Hepatocyte (in vitro differentiated cells): ENCODE data around the gene DGCR2. TPM values are rescaled to one million over a fixed set of nuclear protein-coding genes. Genes with fewer than 3 reads are reported as not detected.

Experiments used
- DNase-seq: peaks from one replicate; pipeline ENCODE4 v3.0.0-alpha.2; 2016; ENCODE audit warnings: low spot score
- H2AFZ ChIP-seq: fragments of 200-600 bp; sonication (generic); 2 replicates; pipeline ENCODE4 v1.6.0; 2016; ENCODE audit warnings: antibody characterized with exemption, mild to moderate bottlenecking
- H3K27ac ChIP-seq: fragments of 200-600 bp; sonication (generic); 2 replicates; pipeline ENCODE4 v1.5.1; 2016; ENCODE audit warnings: mild to moderate bottlenecking
- H3K27me3 ChIP-seq: fragments of 200-600 bp; sonication (generic); 2 replicates; pipeline ENCODE4 v1.6.1; 2016
- H3K36me3 ChIP-seq: fragments of 200-600 bp; sonication (generic); replicated peaks from 2 replicates; pipeline ENCODE4 v1.5.1; 2016; ENCODE audit warnings: low read depth; ENCODE audit not compliant: insufficient read depth
- H3K4me1 ChIP-seq: fragments of 200-600 bp; sonication (generic); 2 replicates; pipeline ENCODE4 v1.5.1; 2016; ENCODE audit warnings: mild to moderate bottlenecking, moderate library complexity; ENCODE audit not compliant: insufficient read depth
- H3K4me2 ChIP-seq: fragments of 200-600 bp; sonication (generic); 2 replicates; pipeline ENCODE4 v1.6.0; 2016
- H3K4me3 ChIP-seq: fragments of 200-600 bp; sonication (generic); 2 replicates; pipeline ENCODE4 v1.5.1; 2016; ENCODE audit warnings: mild to moderate bottlenecking
- H3K79me2 ChIP-seq: fragments of 200-600 bp; sonication (generic); 2 replicates; pipeline ENCODE4 v1.6.0; 2017; ENCODE audit warnings: mild to moderate bottlenecking
- H3K9me2 ChIP-seq: fragments of 200-600 bp; sonication (generic); replicated peaks from 2 replicates; pipeline ENCODE4 v1.6.0; 2017; ENCODE audit warnings: mild to moderate bottlenecking; ENCODE audit not compliant: insufficient read depth
- H3K9me3 ChIP-seq: fragments of 200-600 bp; sonication (generic); 2 replicates; pipeline ENCODE4 v1.5.1; 2016; ENCODE audit warnings: low read depth, mild to moderate bottlenecking
- H4K20me1 ChIP-seq: fragments of 200-600 bp; sonication (generic); 2 replicates; pipeline ENCODE4 v1.6.0; 2016; ENCODE audit warnings: mild to moderate bottlenecking; ENCODE audit not compliant: insufficient read depth, poor library complexity, severe bottlenecking
- CTCF ChIP-seq: fragments of 200-600 bp; sonication (generic); IDR thresholded peaks from 2 replicates; pipeline ENCODE4 v1.5.1; 2016; ENCODE audit warnings: antibody characterized with exemption, mild to moderate bottlenecking; ENCODE audit not compliant: poor library complexity
- EZH2 ChIP-seq: fragments of 200-600 bp; sonication (generic); IDR thresholded peaks from 2 replicates; pipeline ENCODE4 v1.6.1; 2016; ENCODE audit warnings: antibody characterized with exemption, mild to moderate bottlenecking, borderline replicate concordance
- EZH2phosphoT487 ChIP-seq: fragments of 200-600 bp; sonication (generic); IDR thresholded peaks from one replicate; pipeline ENCODE4 v1.6.1; 2018; ENCODE audit warnings: antibody characterized with exemption, mild to moderate bottlenecking, low read depth, moderate library complexity; ENCODE audit not compliant: unreplicated experiment, severe bottlenecking
- WGBS: methylation state at CpG from one replicate; pipeline ENCODE4 v1.1.6; 2016; ENCODE audit warnings: low lambda C conversion rate; ENCODE audit errors: missing lambda C conversion rate; 5-methylcytosine and 5-hydroxymethylcytosine counted together
- polyA plus RNA-seq: library from polyadenylated mRNA; unstranded; fragments of >200 nt; fragmentation: Nextera tagmentation; extraction: Ambion mirVana; gene quantifications from 2 replicates; pipeline ENCODE4 v1.2.1, GENCODE V29; 2016
- total RNA-seq: library from RNA; depleted of rRNA; stranded (reverse); fragments of >200 nt; gene quantifications from 2 replicates; pipeline ENCODE4 v1.2.3, GENCODE V29; 2014

The DGCR2 gene
- total and polyA plus RNA-seq, 2 experiments from 2014 or later, result 61.5 to 67.2 TPM

GRCh38 chr22:18999008-18999407 lies 123.2 kb downstream of the DGCR2 start:
- H3K36me3 ChIP-seq, result no peaks in the 10 kb centered on the region
- no peaks in the 10 kb centered on the region for H4K20me1 ChIP-seq
- no peaks in the 10 kb centered on the region for H3K79me2 ChIP-seq
- TF ChIP-seq EZH2phosphoT487 (no peak), EZH2 (no peak)
- H3K27me3 ChIP-seq, result peaks cover 29% of the 10 kb centered on the region
- H3K4me3 ChIP-seq, result no peak overlapping the region
- H3K9me3 ChIP-seq, result no peaks in the 10 kb centered on the region
- no peak overlapping the region for H3K27ac ChIP-seq
- no peak overlapping the region for H3K4me2 ChIP-seq
- no peak for DNase-seq
- 27% methylated on average over 12 of the region's 12 CpGs for WGBS
- H3K9me2 ChIP-seq, result no peaks in the 10 kb centered on the region
- no peak overlapping the region for H2AFZ ChIP-seq
- H3K4me1 ChIP-seq, result peaks cover 3% of the 10 kb centered on the region

GRCh38 chr22:18997925-18998315 lies 124.3 kb downstream of the DGCR2 start:
- H2AFZ ChIP-seq, result no peak overlapping the region
- H3K36me3 ChIP-seq, result no peaks in the 10 kb centered on the region
- no peaks in the 10 kb centered on the region for H3K9me2 ChIP-seq
- no peak overlapping the region for H3K4me2 ChIP-seq
- TF ChIP-seq EZH2, result no peak
- TF ChIP-seq CTCF, result no peak
- TF ChIP-seq EZH2phosphoT487, result no peak
- no peak overlapping the region for H3K4me3 ChIP-seq
- no peaks in the 10 kb centered on the region for H3K79me2 ChIP-seq
- no peak for DNase-seq
- no peaks in the 10 kb centered on the region for H3K9me3 ChIP-seq
- H4K20me1 ChIP-seq, result no peaks in the 10 kb centered on the region
- peaks cover 24% of the 10 kb centered on the region for H3K27me3 ChIP-seq
- H3K27ac ChIP-seq, result no peak overlapping the region
- peaks cover 3% of the 10 kb centered on the region for H3K4me1 ChIP-seq
- WGBS, result 39% methylated on average over 22 of the region's 22 CpGs

GRCh38 chr22:18997306-18997924 lies 124.8 kb downstream of the DGCR2 start:
- Histone ChIP-seq H3K4me3 (no peak overlapping the region), H3K4me1 (peaks cover 3% of the 10 kb centered on the region), H3K79me2 (no peaks in the 10 kb centered on the region), H3K9me2 (no peaks in the 10 kb centered on the region), H3K36me3 (no peaks in the 10 kb centered on the region), H4K20me1 (no peaks in the 10 kb centered on the region), H2AFZ (no peak overlapping the region), H3K9me3 (no peaks in the 10 kb centered on the region), H3K27me3 (peaks cover 20% of the 10 kb centered on the region), H3K27ac (no peak overlapping the region), H3K4me2 (no peak overlapping the region)
- DNase-seq, result no peak
- 92% methylated on average over 12 of the region's 12 CpGs for WGBS
- TF ChIP-seq EZH2phosphoT487 (no peak), EZH2 (no peak), CTCF (no peak)

- H3K36me3 ChIP-seq, result no peaks in the 10 kb centered on the region
- H4K20me1 ChIP-seq, result no peaks in the 10 kb centered on the region
- TF ChIP-seq CTCF, result no peak
- TF ChIP-seq EZH2, result no peak
- no peak for TF ChIP-seq EZH2phosphoT487
- no peaks in the 10 kb centered on the region for H3K9me3 ChIP-seq
- peaks cover 3% of the 10 kb centered on the region for H3K4me1 ChIP-seq
- H3K79me2 ChIP-seq, result no peaks in the 10 kb centered on the region
- H3K27ac ChIP-seq, result no peak overlapping the region
- peaks cover 20% of the 10 kb centered on the region for H3K27me3 ChIP-seq
- no peaks in the 10 kb centered on the region for H3K9me2 ChIP-seq
- H3K4me3 ChIP-seq, result no peak overlapping the region
- H3K4me2 ChIP-seq, result no peak overlapping the region
- WGBS, result 87% methylated on average over 9 of the region's 9 CpGs
- no peak for DNase-seq
- no peak overlapping the region for H2AFZ ChIP-seq
These were observed 125.8 kb downstream of the DGCR2 start for GRCh38 chr22:18996376-18996900.
